SJSA1 (cell line): ENCODE results near the gene UXS1. TPM values are rescaled to one million over a fixed set of nuclear protein-coding genes. Genes with fewer than 3 reads are reported as not detected.
"Not testable (repeated sequence)": the region's sequence is repeated elsewhere in the genome, so short reads cannot be mapped to it uniquely, and the experiment has no call there.

ENCODE experiments used
- DNase-seq, 2 experiments: peaks; one replicate each; pipeline ENCODE4 v3.0.0-alpha.2; 2015 to 2020; ENCODE audit warnings: low spot score in 2 of 2, low read depth in 1 of 2
- H3K27ac ChIP-seq: fragments of 250-450 bp; sonication (Bioruptor Pico); 2 replicates; pipeline ENCODE4 v1.5.1; 2020; ENCODE audit warnings: mild to moderate bottlenecking, moderate library complexity
- H3K27me3 ChIP-seq: fragments of 250-450 bp; sonication (Bioruptor Pico); replicated peaks from 2 replicates; pipeline ENCODE4 v1.5.1; 2020; ENCODE audit warnings: mild to moderate bottlenecking, moderate library complexity
- H3K36me3 ChIP-seq: fragments of 250-450 bp; sonication (Bioruptor Pico); 2 replicates; pipeline ENCODE4 v1.5.1; 2020; ENCODE audit warnings: mild to moderate bottlenecking
- H3K4me1 ChIP-seq: fragments of 250-450 bp; sonication (Bioruptor Pico); replicated peaks from 2 replicates; pipeline ENCODE4 v1.6.1; 2021; ENCODE audit warnings: mild to moderate bottlenecking
- H3K4me3 ChIP-seq: fragments of 250-450 bp; sonication (Bioruptor Pico); 2 replicates; pipeline ENCODE4 v1.5.1; 2020; ENCODE audit warnings: mild to moderate bottlenecking
- H3K9me3 ChIP-seq: fragments of 250-450 bp; sonication (Bioruptor Pico); replicated peaks from 2 replicates; pipeline ENCODE4 v1.5.1; 2020; ENCODE audit warnings: mild to moderate bottlenecking
- total RNA-seq: library from RNA; depleted of rRNA; stranded (reverse); fragments of >200 nt; shearing (Covaris generic); gene quantifications from 2 replicates; pipeline ENCODE4 v1.2.3, GENCODE V29; 2014; rRNA removed

The UXS1 gene
- 36.8 and 60.6 TPM in 2 replicates for total RNA-seq

DNA sequence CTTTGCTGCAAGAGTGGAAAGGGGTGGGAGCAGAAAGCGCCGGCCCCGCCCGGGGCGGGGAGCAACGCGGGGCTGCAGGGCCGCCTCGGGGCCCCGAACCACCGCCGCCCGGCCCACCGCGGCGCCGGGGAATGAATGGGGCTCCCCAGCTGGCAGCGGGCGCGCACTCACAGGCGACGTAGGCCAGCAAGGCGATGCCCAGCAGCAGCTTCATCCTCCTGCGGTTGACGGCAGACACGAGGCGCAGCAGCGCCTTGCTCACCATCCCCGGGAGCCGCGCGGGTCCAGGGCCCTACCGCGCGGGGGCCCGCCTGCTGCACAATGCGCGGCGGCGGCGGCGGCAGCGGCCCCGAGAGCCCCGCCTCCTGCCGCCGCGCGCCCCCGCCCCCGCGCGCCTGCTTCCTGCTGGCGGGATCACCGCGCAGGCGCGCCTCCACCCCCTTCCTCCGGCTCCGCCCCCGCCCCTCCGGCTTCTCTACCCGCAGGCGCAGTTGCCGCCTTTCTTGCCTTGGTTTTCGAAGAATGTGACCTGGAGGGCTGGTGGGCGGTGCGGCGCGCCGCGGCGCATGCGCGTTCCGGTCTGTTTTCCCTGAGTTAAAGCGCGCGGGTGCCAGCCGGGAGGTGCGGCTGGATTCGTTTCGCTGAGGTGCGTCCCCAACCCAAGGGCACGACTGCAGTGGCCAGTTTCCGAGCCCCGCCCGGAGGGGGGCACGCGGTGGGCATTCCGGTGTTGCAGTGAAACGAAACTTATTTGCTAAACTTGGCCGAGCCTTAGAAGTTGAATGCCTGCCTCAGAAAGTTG is at the start of gene UXS1:
Gene UXS1 (minus strand): TSS at position 325 of the 802 bp plus-strand sequence. CDS start 60 bp downstream, at position 265.
- Histone ChIP-seq H3K4me1 (peaks cover 36% of the 10 kb centered on the region), H3K27me3 (no peaks in the 10 kb centered on the region), H3K9me3 (no peaks in the 10 kb centered on the region), H3K4me3 (peak within 1 kb of the TSS; percentile 96), H3K36me3 (peaks cover 8% of the 10 kb centered on the region), H3K27ac (peak within 1 kb of the TSS; percentile 65)
- DNase-seq, result peak; percentile 90 to 98

DNA sequence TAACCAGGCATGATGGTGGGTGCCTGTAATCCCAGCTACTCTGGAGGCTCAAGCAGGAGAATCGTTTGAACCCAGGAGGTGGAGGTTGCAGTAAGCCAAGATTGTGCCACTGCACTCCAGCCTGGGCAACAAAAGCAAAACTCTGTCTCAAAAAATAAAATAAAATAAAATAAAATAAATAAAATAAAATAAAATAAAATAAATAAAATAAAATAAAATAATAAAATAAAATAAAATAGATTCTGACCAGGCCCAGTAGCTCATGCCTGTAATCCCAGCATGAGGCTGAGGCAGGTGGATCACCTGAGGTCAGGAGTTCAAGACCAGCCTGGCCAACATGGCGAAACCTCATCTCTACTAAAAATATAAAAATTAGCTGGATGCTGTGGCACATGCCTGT is 45.4 kb upstream of the UXS1 start:
- not testable (repeated sequence) for H3K36me3 ChIP-seq, H3K27ac ChIP-seq

DNA sequence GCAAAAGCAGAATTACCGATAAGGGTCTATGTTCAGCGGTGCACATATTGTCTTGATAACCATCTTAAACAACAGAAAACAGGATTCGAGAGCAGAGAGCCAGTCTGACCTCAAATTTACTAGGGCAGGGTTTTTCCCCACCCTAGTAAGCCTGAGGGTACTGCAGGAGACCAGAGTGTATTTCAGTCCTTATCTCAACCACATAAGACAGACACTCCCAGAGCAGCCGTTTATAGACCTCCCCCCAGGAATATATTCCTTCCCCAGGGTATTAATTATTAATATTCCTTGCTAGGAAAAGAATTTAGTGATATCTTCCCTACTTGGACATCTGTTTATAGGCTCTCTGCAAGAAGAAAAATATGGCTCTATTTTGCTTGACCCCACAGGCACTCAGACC is 41.3 kb upstream of the UXS1 start:
- not testable (repeated sequence) for H3K9me3 ChIP-seq, H3K27ac ChIP-seq, DNase-seq, H3K27me3 ChIP-seq, H3K36me3 ChIP-seq, H3K4me1 ChIP-seq, H3K4me3 ChIP-seq

More for the DNA sequence above, 45.4 kb upstream of the UXS1 start:
- not testable (repeated sequence) for H3K4me1 ChIP-seq, H3K27me3 ChIP-seq, DNase-seq, H3K4me3 ChIP-seq, H3K9me3 ChIP-seq

DNA sequence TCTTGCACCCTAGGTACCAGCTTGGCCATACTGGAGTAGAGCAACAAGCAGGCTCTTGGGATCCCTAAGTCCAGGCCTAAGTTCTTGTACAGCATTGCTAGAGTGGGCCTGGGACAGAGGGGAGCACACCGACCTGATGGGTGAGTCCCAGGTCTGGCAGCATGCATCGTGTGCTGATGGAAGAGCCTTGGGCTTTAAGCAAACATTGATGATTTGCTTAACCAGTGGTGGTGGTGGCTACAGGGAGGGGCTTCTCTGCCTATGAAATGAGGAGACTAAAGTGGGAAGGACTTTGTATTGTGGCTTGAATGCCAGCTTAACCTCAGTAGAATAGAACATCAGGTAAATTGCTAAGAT is 39.2 kb upstream of the UXS1 start:
- no peak for DNase-seq
- H3K9me3 ChIP-seq, result 0 out of 2 replicates have a peak, but pooled peaks cover 2% of the 10 kb centered on the region
- no peaks in the 10 kb centered on the region for H3K36me3 ChIP-seq
- no peaks in the 10 kb centered on the region for H3K27me3 ChIP-seq
- H3K4me3 ChIP-seq, result no peak overlapping the region
- H3K27ac ChIP-seq, result no peak overlapping the region
- no peaks in the 10 kb centered on the region for H3K4me1 ChIP-seq

DNA sequence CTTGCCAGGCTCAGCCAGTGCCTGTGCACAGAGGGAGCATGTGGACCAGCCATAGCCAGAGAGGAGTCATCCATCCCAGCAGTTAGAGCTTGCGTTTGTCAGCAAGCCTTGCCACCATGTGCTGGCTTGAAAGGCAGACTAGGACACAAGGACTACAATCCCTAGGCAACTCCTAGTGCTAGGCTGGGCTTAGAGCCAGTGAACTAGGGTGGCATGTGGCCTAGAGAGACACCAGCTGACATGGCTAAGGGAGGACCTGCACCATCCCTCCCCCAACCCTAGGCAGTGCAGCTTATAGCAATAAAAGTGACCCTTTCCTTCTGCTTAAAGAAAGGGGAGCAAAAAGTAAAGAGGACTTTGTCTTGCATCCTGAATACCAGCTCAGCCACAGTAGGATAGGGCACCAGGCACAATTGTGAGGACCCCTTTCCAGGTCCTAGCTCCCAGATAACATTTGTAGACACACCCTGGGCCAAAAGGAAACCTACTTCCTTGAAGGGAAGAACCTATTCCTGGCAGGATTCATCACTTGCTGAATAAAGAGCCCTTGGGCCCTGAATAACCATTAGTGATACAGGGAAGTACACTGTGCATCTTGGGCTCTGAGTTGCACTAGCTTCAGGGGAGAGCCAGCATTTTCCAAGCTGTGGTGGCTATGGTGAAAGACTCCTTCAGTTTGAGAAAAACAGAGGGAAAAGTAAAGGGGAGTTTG is 38.7 kb upstream of the UXS1 start:
- Histone ChIP-seq H3K4me1 (no peaks in the 10 kb centered on the region), H3K4me3 (no peak overlapping the region), H3K27ac (no peak overlapping the region), H3K27me3 (no peaks in the 10 kb centered on the region), H3K9me3 (0 out of 2 replicates have a peak, but pooled peaks cover 2% of the 10 kb centered on the region), H3K36me3 (no peaks in the 10 kb centered on the region)
- DNase-seq, result no peak

DNA sequence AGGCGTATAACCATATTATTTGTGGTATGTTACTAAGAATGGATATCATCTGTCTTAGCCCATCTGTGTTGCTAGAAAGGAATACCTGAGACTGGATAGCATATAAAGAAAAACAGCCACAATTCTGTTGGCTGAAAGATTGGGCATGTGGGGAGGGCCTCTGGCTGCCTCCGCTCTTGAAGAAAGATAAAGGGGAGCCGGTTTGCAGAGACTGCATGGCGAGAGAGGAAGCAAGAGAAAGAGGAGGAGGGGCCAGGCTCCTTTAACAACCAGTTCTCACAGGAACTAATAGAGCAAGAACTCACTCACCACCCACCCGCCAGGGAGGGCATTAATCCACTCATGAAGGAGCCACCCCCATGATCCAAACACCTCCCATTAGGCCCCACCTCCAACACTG is 29.2 kb upstream of the UXS1 start:
- no peaks in the 10 kb centered on the region for H3K27me3 ChIP-seq
- H3K4me3 ChIP-seq, result no peak overlapping the region
- no peaks in the 10 kb centered on the region for H3K9me3 ChIP-seq
- no peak for DNase-seq
- no peak overlapping the region for H3K27ac ChIP-seq
- no peaks in the 10 kb centered on the region for H3K4me1 ChIP-seq
- H3K36me3 ChIP-seq, result no peaks in the 10 kb centered on the region

DNA sequence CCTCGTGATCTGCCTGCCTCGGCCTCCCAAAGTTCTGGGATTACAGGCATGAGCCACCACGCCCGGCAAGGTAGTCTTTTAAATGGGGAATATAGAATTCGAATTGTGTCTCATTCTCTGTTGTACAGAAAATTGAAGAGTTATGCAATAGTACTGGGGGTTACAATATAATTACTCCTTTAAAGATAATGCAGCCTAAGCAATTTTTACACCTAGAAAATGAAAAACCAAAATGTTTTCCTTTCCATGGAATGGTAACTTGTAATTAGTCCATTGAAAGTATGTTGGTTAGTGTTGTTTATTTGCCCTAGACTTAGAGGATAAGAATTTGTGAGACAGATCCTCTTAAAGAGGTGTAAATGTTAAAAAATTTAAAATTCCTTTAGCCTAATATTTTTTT is 28.0 kb upstream of the UXS1 start:
- H3K27me3 ChIP-seq, DNase-seq, H3K9me3 ChIP-seq, H3K4me1 ChIP-seq, H3K27ac ChIP-seq, H3K36me3 ChIP-seq, H3K4me3 ChIP-seq: not testable (repeated sequence)

DNA sequence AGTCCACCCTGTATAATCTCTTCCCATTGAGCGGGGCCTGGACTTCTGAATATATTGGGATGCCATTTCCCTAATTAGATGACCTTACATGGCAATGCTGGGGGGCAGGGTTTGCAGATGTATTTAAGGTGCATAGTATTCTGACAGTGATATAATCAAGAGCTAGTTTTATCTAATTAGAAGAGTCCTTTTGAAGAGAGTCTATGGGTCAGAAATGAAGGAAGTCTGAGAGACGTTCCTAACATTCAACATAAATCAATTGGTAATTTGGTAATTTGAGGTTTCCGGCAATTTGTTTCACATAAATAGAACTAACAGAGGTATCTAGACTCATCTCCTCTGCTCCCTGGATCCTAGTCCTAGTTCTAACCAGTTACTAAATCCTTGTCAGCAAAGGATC is 25.7 kb upstream of the UXS1 start:
- Histone ChIP-seq H3K27me3 (0 out of 2 replicates have a peak, but pooled peaks cover 3% of the 10 kb centered on the region), H3K9me3 (no peaks in the 10 kb centered on the region), H3K4me1 (no peaks in the 10 kb centered on the region), H3K27ac (no peak overlapping the region), H3K4me3 (no peak overlapping the region), H3K36me3 (no peaks in the 10 kb centered on the region)
- no peak for DNase-seq

DNA sequence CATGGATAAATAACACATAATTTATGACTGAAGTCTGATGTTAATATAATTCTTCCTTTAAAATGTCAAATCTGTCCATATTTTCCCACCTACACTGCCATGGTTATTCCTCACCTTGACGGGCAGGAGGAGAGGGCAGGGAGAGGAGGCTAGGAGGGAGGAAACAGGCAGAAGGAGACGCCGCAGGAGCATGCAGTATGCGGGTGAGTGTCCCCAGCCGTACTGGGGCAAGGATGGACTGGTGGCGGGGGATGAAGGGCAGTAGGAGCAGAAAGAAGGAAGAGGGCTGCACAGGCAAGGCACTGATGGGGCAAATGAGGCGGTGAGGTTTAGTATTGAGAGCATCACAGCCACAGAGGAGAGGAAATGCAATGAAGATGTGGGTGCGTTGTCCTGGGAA is 25.1 kb upstream of the UXS1 start:
- not testable (repeated sequence) for H3K4me3 ChIP-seq, H3K27ac ChIP-seq, H3K4me1 ChIP-seq, DNase-seq, H3K27me3 ChIP-seq, H3K9me3 ChIP-seq, H3K36me3 ChIP-seq

DNA sequence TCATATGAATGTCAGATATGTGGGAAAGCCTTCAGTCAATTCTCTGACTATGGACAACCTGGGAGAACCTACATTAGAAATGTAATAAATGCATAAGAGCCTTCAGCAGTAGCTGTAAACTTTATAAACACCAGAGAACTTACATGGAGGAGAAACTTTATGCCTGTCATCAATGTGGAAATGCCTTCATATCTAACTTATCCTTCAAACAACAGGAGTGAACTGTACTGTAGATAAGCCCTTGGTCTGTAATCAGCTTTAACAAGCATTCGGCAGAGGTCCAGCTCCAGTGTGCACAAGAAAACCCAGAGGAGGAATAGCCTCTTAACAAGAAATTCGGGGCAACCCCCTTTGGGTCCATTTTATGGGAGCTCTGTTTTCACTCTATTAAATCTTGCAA is 14.8 kb upstream of the UXS1 start:
- no peak for DNase-seq
- Histone ChIP-seq H3K36me3 (no peaks in the 10 kb centered on the region), H3K27ac (no peak overlapping the region), H3K4me3 (no peak overlapping the region), H3K4me1 (no peaks in the 10 kb centered on the region), H3K9me3 (no peaks in the 10 kb centered on the region), H3K27me3 (no peaks in the 10 kb centered on the region)

DNA sequence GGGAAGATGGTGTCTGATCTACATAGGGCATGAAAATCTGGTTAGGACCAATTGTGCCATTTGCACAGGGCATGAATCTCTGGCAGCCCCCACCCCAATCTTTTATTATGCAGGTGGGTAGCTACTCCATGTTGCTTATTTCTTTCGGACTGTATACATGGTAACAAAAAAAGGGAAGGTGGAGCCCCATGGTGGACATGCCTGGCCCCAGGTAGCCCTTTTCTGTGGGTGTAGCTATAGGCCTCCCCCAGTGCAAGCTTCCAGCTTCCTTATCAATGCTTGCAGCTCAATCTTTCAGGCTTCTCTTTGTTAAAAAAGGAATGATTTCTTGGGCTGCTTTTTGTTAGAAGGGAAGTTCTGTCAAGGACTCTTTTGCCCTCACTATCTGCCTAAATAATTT is 14.3 kb upstream of the UXS1 start:
- no peak for DNase-seq
- no peaks in the 10 kb centered on the region for H3K36me3 ChIP-seq
- H3K4me3 ChIP-seq, result no peak overlapping the region
- H3K4me1 ChIP-seq, result no peaks in the 10 kb centered on the region
- H3K27me3 ChIP-seq, result no peaks in the 10 kb centered on the region
- H3K9me3 ChIP-seq, result no peaks in the 10 kb centered on the region
- no peak overlapping the region for H3K27ac ChIP-seq

DNA sequence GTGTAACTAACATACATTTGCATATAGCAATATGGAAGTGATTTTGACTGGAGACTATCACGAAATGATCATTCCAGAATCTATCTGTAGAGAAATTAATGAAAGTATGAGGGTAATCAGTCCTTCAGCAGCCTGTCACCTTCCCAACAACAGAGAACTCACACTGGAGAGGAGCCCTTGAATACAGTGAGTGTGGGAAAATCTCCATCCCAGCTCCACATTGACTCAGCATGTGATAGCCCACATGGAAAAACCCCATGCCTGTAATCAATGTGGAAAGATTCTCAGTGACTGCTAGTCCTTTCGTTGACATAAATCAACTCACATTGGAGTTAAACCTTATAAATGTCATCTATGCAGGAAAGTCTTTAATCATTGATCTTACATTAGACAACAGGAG is 13.1 kb upstream of the UXS1 start:
- no peak overlapping the region for H3K27ac ChIP-seq
- no peak overlapping the region for H3K4me3 ChIP-seq
- DNase-seq, result no peak
- no peaks in the 10 kb centered on the region for H3K27me3 ChIP-seq
- H3K9me3 ChIP-seq, result no peaks in the 10 kb centered on the region
- H3K36me3 ChIP-seq, result no peaks in the 10 kb centered on the region
- H3K4me1 ChIP-seq, result no peaks in the 10 kb centered on the region

DNA sequence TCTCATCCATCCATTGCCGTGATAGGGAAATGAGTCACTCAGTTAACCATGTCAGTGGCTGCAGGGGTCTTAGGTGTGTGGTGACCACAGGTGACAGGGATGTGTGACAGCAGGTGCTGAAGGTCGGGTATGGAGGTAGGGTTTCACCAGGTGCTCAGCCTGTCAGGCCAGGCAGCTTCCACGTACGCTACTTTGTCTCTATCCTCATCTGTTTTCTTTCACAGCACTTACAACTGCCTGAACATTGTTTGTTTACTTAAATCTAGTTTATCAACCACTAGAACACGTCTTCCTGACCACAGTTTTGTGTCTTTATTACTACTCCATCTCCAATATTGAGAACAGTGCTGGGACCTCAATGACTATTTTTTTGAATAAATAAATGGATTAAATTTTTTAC is 11.4 kb upstream of the UXS1 start:
- Histone ChIP-seq H3K27me3 (no peaks in the 10 kb centered on the region), H3K9me3 (no peaks in the 10 kb centered on the region), H3K27ac (no peak overlapping the region), H3K4me1 (no peaks in the 10 kb centered on the region), H3K36me3 (no peaks in the 10 kb centered on the region), H3K4me3 (no peak overlapping the region)
- no peak for DNase-seq

DNA sequence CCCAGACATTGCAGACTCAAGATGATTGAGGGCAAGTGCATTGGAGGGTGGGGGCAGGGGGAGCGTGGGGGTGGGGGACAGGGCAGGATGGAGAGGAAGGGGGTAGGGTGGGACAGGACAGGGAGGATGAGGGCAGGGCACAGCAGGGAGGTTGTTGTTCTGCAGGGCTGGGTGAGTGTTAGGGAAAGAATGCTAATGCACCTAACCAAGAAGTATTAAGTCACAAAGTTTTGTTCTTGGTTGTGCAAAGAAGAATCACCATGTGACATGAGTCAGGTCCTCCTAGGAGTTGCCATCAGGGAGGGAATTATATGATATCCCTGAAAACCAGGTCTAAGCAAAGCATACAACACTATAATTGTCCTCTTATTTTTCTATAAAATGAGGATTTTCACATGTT is 10.4 kb upstream of the UXS1 start:
- not testable (repeated sequence) for H3K27ac ChIP-seq, H3K4me1 ChIP-seq, DNase-seq, H3K36me3 ChIP-seq, H3K9me3 ChIP-seq, H3K27me3 ChIP-seq, H3K4me3 ChIP-seq
